Erythroblast (primary cell): ENCODE data around the gene CELSR3.

ENCODE experiments used
- GATA1 ChIP-seq: IDR thresholded peaks from 2 replicates; pipeline ENCODE4 v1.6.1; 2011; ENCODE audit warnings: low read depth, mild to moderate bottlenecking, control low read depth, low read length, moderate library complexity
- POLR2A ChIP-seq: IDR thresholded peaks from 2 replicates; pipeline ENCODE4 v1.6.1; 2011; ENCODE audit warnings: mild to moderate bottlenecking, low read length

DNA sequence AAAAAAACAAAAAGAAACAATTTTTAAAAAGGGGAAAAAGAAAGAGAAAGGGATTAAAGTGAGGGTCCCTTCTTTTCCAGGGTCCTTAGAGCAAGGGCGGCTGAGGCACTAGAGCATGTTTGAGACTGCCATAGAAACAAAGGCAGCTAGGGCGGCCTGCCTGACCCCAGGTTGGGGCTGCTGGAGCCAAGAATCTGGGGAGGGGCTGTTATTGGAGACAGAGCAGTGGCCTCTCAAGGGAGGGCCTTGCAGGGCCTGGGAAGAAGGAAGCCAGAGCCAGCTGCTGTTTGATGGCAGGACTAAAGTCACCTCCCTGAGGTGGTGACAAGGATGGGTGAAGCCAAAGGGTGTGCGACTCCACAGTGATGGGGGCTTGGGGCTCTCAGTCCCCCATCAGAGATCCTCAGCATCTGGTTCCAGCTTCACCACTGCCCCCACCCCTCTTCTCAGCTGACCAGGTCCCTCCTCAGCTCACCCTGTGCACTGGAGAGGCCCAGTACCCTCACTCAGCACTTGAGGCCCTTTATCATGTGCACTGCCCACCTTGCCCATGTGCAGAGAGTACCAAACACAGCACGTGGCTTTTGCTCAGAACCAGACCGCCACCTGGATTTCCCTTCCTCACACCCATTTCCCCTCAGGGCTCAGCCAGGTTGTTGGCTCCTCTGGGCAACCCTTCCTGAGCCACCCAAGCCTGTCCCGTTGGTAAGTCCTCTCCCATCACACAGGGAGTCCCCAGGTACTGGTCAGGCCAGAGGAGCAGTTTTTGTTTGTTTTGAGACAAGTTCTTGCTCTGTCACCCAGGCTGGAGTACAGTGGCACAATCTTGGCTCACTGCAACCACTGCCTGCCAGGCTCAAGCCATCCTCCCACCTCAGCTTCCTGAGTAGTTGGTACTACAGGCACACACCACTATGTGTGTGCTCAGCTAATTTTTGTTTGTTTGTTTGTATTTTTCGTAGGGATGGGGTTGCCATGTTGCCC is 42.9 kb downstream of the CELSR3 start:
- no peak for TF ChIP-seq GATA1
- TF ChIP-seq POLR2A, result no peak
